ENCODE data around the gene ZNF827.
"Not testable (repeated sequence)": the region's sequence is repeated elsewhere in the genome, so short reads cannot be mapped to it uniquely, and the experiment has no call there.

ZNF827 gene

DNA sequence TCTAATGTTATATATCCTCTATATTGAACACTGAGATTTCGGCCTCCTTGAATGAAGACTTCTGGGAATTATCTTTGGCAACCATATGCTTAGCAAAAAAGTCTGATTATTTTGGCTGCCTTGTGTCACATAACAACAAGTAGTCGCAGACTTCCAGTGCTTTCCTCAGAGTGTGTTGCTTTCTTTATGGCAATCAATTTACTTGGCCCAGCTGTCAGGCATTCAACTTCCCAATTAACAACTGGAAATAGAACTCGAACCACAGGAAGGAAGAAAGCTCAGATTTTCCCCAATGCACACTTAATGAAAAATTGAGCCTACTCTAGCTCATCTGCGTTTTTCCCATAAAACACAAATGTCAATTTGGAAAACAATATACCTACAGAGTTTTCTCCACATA is 71.6 kb downstream of the ZNF827 start:
- DNase-seq (ENCODE audit: low read depth in 2 of 2), result no peak

DNA sequence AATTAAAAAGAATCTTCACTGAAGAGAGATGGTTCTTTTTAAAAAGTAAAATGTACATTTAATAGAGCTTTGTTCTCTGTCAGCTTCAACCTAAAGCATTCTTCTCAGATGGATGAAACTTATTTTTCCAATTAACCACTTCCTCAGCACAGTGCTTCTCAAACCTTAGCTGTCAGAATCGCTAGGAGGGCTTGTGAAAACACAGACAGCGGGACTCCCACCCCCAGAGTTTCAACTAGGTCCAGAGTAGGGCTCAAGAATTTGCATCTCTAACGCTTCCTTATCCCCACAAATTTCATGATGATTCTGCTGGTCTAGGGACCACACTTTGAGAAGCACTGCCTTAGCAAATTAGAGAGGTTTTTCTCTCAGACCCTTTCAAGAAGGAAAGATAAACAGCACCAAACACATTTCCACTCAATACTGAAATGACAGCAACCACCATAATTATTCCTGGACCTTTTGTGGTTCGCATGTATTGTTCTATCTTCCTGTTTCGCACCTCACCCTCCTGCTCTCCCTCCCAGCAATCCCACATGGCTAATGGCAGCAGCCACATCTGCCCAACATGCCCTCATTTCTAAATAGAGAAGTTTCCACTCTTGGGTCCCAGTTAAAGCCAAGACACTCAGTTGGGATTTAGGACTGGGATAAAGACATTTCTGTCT is 73.2 kb downstream of the ZNF827 start:
- no peak for DNase-seq (ENCODE audit: low read depth in 2 of 2)

DNA sequence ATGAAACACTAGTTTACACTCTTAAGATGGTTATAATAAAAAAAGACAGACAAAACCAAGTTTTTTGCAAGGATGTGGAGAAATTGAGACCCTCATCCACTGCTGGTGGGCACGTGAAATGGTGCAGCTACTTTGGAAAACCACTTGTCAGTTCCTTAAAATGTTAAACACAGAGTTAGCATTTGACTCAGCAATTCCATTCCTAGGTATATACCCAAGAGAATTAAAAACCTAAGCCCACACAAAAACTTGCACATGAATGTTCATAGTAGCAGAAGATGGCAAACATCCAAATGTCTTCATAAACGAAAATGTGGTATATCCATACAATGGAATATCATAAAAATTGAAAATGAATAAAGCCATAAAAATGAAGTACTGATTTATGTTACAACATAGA is 75.4 kb downstream of the ZNF827 start:
- no peak for DNase-seq (ENCODE audit: low read depth in 2 of 2)

DNA sequence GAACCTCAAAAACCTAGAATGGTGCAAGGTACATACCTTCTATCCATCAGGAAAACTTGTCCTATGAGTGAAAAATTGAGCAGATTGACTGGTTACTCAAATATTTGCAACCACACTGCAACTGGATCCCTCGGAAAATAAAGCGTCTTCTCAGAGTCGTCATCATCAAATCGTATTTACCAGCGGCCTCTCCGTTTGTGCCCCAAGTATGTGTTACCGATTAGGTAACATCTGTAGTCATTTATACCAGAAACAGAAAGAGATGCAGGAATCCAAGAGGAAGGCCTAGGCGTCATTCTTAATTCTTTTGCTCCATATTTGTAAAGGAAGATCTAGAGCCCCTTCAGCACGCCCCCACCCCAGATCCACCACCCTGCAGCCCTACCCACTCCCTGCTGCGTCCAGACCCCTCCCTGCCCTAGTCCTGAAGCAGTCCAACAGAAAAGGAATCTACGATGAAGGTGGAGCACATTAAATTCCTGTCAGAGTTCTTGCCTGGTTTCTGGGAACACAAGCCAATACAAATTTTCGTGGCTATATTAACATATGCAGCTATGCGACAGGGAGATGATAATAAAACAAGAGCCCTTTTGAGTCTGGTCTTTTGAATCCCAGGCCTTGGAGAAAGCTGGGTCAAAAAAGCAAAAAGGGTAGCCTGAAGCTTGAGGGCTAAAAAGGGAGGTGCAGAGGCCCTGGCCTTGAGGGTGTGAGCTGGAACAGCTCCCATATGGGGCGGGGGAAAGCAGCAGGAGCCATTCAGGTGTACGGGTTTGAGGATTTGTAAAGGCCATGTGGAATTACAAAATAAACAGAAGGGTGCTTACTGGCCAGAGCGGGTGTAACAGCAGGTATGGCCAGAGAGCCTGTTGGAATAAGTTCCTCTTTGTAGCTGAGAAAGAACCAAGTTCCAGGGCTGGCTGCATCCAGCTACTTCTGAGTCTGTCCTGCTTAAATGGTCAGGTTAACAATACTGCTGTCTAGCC is 77.0 kb downstream of the ZNF827 start:
- no peak for DNase-seq (ENCODE audit: low read depth in 2 of 2)

DNA sequence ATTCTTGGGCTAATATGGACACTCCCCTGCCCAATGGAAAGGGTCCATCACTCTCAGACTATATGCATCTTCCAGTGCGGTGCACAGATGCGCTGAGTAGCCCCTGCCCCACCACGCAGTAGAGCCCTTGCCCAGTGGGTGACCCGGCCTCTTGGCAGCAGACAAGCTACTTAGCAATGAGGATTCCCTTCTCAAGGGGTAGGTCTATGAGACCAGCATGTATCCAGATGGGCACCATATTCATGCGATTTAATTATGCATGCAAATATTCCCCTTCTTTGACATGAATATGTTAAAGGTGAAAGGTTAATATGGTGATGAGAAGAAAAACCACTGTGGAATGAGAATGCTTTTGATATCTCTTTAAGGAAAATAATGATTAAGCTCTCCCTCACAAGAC is 77.7 kb downstream of the ZNF827 start:
- no peak for DNase-seq (ENCODE audit: low read depth in 2 of 2)

DNA sequence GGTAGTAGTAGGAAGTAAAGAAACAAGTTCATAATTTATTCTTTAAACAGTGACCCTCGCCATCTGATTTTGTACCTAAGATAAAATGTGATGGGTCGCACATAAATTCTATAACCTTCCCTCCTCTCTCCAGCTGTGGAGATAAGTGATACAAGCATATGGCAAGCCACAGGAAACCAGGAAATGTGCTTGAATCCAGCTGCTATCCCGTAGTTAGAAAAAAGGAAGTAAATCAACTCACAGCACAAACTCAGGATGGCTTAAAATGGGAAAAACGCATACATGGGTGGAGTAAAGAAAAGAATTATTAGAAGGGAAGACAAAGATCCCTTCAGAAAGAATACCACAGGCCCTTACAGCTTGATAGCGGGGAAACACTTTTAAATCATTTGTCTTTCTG is 78.2 kb downstream of the ZNF827 start:
- no peak for DNase-seq (ENCODE audit: low read depth in 2 of 2)

DNA sequence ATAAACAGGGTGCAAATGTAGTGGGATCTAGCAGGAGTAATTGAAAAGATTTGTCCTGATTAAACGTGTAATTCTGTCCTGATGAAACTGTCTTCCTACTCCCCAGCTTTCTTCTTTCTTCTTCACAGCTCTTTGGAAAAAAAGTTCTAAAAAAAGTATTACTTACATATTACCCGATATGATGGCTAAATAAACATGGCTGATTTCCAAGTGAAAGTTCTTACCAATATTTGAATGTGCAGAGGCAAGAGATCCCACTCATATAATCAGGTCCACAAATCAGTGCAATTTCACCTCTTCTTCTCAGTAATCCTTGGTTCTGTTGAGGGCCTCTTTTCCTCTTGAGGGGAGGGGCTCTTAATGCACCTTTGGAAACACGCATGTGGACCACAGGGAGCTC is 78.7 kb downstream of the ZNF827 start:
- DNase-seq (ENCODE audit: low read depth in 2 of 2), result no peak

DNA sequence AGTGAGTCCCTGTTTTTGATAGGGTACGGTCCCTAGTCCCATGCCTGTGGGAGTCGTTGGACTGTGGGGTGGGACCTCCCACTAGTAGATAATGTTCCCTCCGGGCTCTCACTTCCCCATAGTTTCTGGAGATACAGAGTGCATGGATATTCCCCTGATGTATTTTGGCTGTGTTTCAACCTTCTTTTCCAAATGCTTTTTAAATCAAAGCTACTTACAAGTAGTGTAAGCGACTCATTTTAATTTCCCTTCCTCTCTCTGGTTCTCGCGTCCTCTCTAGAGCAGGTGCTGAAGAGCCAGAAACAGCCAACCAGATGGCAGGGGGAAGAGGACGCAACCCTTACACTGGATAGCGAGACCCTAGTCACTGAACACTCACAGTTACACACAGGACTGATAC is 79.2 kb downstream of the ZNF827 start:
- DNase-seq (ENCODE audit: low read depth in 2 of 2), result no peak

DNA sequence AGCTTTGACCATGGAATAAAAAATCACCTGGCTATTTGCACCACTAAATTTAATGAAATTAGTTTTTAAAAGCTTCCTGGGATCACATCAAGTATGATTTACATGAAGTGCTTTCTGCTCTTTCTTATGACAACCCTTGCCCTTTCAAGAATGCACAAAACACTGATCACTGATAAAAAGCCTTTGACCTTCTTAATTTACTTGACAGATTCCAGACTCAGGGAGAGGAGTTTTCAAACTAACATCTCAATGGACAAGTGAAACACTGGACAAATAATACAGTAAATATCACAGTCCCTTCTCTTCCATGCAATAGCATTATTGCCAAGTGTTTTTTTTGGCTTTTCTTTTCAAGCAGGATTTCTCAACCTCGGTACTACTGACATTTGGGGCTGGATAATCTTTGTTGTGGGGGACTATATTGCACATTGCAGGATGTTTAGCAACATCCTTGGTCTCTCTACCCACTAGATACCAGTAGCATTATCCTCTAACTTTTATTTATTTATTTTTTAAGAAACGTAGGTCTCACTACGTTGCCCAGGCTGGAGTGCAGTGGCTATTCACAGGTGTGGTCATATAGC is 86.3 kb downstream of the ZNF827 start:
- no peak for DNase-seq (ENCODE audit: low read depth in 2 of 2)

DNA sequence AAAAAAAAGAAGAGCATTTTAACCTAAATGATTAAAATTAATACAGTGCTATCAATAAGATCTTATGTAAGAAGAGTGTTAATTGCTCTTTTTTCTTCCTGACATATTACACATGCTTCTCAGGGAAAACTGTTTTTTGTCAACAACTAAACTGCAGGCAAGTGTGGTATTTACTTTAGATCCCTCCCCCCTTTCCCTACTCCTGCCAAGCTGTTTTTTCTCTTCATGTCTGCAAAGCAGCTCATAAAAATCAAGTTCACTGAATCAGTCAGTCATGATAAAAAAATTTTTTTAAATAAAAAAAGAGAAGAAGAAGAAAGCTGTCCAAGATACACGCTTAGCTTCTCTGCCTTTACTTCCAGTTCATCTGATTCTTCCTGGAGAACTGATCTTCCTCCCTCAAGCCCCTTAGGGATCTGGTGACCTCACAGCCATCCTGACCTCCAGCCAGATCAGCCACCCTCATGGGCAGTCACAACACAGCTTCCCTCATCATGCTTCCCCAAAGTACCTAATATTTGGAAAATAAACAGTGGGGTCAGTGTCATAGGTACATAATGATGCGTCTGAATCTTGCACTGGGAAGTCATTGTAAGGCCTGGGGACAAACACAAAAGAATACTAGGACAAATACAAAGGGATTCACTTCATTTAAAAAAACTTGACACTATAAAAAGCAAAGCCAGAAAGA is 87.0 kb downstream of the ZNF827 start:
- DNase-seq (ENCODE audit: low read depth in 2 of 2), result no peak

DNA sequence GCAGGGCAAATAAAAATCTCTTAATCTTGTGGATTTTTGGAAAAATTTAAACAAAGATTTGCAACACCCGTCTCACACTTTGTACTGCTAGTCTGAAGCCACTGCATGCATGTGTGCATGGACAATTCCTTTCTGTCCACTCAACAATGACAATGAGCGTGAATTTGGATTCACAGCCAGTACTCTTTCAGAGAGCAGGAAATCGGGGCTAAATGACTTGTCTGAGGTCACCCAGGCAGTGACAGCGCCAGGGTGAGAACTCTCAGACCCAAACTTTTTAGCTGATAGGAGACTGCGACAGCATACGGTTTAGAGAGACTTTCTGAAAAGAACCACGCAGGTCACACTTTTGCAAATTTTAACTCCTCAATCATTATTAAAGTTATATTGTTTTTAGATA is 90.9 kb downstream of the ZNF827 start:
- DNase-seq (ENCODE audit: low read depth in 2 of 2), result no peak

DNA sequence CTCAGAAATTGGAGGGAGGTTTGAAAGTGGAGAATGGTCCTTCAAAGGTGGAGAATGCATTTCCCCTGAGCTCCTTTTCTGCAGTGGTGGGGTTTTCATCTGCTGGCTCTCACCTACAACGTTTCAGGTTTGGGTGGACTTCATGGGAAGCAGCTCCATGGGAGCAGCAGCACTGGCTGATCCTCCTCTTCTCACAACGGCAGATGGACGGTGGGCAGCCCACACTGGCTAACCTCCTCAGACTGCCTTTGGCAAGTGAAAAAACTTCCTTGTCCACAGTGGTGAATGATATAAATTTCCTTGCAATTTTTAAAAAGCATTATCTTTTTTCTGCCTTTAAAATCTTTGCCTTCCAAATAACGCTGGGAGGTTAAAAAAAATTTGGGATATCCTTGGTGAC is 93.5 kb downstream of the ZNF827 start:
- no peak for DNase-seq (ENCODE audit: low read depth in 2 of 2)

DNA sequence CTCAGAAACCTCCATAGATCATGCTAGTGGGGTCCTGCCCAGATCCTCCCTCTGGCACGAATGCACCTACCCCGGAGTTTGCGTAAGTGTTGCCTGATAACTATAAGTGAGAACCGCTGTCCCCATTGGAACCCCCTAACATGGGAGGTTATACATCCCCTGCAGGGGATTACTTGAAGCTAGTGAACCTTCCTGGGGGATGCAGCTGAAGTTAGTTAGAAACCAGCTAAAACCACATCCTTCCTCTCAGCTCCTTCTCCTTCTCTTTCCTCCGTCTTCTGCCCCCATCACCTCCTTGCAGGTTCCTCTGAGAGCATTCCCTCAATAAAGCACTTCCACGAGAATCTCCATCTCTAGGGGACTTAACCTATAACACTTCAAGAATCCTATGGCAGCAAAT is 95.0 kb downstream of the ZNF827 start:
- DNase-seq (ENCODE audit: low read depth in 2 of 2), result no peak

DNA sequence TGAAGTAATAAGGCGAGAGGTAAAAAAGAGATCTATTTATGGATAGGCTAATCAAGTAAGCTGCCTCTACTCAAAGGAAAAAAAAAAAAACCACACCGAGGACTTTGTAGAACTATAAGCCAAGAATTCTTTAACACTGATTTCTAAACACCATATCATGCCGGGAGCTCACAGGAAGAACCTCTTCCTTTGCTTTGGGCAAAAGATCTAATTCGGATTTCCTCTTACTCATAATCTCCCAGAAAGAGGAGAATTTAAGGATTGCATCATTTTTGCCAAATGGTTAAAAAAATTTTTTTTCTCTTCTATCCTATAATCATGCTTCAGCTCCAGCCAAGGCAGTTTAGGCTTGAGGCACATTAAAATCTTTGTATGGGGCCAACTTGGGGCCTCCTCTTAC is 95.5 kb downstream of the ZNF827 start:
- no peak for DNase-seq (ENCODE audit: low read depth in 2 of 2)

DNA sequence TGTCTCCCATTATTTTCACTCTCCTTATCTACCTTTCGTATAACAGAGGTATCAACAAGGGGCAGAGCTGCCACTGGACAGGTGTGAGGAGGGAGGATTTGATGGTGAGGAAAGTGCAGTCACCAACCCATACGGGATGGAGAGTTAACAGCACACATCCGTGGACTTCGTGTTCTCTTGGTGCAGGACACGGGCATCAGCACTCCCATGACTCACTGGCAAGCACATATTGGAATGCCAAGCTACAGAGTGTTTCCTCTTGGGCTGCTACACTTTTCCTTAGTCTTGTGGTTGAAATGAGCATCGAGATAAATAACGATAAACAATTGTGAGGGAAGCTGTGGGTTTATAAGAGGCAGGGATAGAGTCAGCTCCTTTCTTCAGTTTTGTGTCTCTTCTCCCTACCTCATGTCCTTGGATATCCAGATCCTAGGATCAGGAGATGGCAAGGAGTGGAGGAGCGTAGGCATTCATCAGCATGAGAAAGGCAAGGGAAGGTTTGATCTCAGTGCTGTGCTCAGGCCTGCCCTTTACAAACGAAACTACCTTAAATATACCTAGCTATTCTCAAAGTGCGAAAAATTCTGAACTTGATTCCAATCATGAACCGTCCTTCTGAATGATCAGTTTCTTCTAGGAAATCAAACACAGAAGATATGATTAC is 96.3 kb downstream of the ZNF827 start:
- no peak for DNase-seq (ENCODE audit: low read depth in 2 of 2)

DNA sequence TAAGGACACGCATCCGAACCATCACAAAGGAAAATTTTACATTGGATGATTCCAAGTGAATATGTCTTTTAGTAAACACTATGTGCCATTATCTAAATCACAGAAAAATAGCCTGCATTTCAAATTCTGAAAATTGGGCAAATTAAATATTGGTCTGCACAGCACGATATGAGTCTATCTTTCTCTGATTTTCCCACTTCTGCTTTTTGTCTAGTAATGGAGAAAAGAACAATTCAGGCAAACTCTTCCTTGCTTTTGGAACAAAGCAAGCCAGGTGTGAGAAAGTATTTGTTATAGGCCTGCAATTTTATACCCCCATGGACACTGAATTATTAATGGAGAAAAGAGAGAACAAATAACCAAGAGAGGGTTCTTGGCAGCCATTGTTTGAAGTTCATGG is 97.8 kb downstream of the ZNF827 start:
- DNase-seq (ENCODE audit: low read depth in 2 of 2), result no peak

DNA sequence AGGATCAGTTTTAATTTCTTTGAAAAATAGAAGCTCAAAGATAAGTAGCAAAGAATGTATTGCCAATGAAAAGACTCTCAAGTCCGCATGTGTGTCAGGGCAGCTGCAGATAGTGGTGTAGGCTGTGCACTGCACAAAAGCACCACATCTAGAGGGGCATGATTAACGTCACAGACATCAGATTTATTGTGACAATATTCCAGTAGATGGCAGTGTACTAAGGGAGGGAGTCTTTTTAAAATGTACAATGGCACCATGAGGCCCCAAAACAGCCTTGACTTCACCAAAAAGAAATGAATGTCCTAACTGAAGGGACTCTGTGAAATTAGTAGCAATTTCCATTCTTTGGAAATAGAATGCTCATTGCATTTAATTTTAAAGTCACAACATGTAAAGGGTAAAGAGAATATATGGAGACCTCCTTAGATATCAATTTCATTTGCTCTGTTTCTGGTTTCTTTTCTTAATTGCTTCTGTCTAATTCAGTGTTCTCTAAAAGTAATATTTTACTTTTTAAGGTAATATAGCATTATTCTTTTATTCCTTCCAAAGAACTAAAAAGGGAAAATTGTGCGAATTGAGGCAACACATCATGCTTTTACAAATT is 98.4 kb downstream of the ZNF827 start:
- DNase-seq (ENCODE audit: low read depth in 2 of 2), result no peak

DNA sequence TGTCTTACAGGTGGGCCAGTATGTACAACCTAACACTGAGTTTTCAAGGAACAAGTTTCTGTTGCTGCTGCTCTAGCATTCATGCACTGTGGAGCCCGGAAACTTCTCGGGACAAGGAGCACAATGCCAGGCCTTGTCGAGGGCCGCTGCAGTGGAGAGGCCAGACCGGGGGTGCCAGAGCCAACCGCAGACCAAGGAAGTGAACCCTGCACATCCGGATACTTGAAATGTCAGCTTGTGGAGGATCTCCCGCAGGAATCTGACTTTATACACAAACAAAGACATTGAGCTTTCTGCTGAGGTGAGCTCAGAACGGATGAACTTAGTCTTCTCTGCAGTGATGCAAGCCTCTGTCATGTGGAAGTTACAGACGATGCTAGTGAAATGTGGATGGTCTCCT is 99.5 kb downstream of the ZNF827 start:
- no peak for DNase-seq (ENCODE audit: low read depth in 2 of 2)

DNA sequence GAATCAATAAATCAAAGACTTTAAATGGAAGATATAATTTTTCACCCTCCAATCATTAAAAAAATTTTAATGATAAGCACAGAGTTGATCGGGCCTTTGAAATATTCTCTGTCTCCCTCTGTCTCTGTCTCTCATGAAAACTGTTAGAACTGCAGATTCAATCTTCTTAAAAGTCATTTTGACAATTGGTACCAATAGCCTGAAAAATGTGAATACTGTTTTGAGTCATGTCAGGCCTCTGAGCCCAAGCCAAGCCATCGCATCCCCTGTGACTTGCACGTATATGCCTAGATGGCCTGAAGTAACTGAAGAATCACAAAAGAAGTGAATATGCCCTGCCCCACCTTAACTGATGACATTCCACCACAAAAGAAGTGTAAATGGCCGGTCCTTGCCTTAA is 106.2 kb downstream of the ZNF827 start:
- DNase-seq (ENCODE audit: low read depth in 2 of 2), result not testable (repeated sequence)

DNA sequence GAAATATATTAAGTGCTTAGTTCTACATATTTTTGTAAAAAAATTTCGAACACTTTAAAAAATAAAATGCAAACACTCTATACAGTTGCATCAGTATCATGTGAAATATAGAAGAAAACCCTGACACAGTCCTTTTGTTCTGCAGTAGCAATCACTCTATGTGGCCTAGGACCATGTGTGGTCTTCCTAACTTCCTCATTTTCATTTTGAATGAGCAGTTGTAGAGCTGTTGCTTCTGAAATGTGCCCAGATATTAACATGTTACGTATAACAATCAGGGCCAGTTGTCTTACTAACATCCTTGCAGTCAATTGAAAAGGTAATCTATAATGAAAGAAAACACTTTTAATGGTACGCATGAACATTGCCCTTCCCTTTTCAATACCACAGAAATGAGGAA is 107.9 kb downstream of the ZNF827 start:
- DNase-seq (ENCODE audit: low read depth in 2 of 2), result no peak
